GM12801 (cell line): ENCODE results near the gene SFSWAP.

Experiments
- CTCF ChIP-seq: IDR thresholded peaks from one replicate; pipeline ENCODE4 v1.5.1; 2011; ENCODE audit warnings: control low read depth; ENCODE audit not compliant: insufficient read length; ENCODE audit errors: extremely low read depth

Gene SFSWAP

DNA sequence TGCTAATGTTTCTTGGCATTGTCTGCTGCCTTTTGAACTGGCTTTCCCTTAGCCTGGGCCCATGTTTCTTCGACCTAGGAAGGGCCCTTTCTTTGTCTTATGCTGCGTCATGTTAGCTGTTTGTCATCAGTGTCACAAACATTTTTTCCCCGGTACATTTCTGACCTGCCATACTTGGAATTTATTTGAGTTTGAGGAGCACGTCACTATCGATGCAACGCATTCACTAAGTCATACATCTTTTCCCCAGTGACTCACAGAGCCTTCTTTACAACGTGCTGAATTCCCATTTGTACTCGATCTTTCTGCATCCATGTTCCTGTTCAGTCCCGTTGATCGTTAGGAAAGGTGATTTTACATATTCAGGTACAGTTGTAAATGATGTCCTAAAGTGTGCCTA, 61.1 kb downstream of the SFSWAP start:
- TF ChIP-seq CTCF = no peak

GRCh38 chr12:131773582-131774221, 62.8 kb downstream of the SFSWAP start:
- no peak for TF ChIP-seq CTCF

- TF ChIP-seq CTCF = no peak
These were observed 63.9 kb downstream of the SFSWAP start for GRCh38 chr12:131774576-131775391.

- TF ChIP-seq CTCF = no peak
These were observed 64.7 kb downstream of the SFSWAP start for GRCh38 chr12:131775392-131776236.

DNA sequence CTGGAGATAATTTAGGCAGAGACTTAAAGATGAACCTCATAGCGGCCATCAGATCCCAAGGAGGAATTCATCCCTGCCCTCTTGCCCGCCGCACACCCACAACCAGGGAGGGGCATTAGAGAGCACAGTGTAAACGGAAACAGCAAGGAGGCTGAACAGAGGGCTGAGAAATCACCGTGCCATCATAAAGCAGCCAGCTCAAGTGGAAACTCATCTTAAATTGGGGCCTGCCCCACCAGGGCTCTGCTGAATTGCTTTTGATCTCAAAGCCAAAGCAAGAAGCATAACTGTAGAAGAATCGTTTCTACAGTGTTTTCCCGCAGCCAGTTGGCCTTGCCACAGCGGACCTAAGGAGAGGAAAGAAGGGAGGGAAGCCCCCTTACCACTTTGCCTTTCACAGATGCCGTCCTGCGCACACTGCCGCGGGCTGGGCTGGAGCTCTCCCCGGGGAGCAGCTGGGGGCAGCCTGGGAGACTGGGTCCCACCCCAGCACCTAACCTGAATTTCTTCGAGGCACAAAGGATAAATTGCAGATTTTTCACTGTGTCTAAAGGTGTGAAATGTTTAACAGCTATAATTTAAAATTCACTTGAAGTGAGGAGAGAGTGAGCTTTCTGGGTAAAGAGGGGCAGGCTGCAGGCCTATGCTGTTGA, 65.5 kb downstream of the SFSWAP start:
- no peak for TF ChIP-seq CTCF

GRCh38 chr12:131779027-131779426, 68.1 kb downstream of the SFSWAP start:
- no peak for TF ChIP-seq CTCF

GRCh38 chr12:131782061-131782460, 71.2 kb downstream of the SFSWAP start:
- no peak for TF ChIP-seq CTCF
